NT2/D1 (cell line): ENCODE data around the gene LYVE1.

ENCODE experiments used
- YY1 ChIP-seq: IDR thresholded peaks from 2 replicates; pipeline ENCODE4 v1.6.1; 2011; ENCODE audit not compliant: insufficient read length, insufficient read depth
- ZNF274 ChIP-seq: IDR thresholded peaks from 2 replicates; pipeline ENCODE4 v1.6.1; 2011; ENCODE audit warnings: mild to moderate bottlenecking, low read depth, low read length

- TF ChIP-seq ZNF274 (no peak), YY1 (no peak)
Measured at GRCh38 chr11:10528121-10528520, 40.3 kb downstream of the LYVE1 start.
